ENCODE measurements around the gene KCNMA1. TPM values are rescaled to one million over a fixed set of nuclear protein-coding genes. Genes with fewer than 3 reads are reported as not detected.

The KCNMA1 gene
- total RNA-seq, 3 donors from 2014 or later, result 45.4 to 312 (median 62.4) TPM

DNA sequence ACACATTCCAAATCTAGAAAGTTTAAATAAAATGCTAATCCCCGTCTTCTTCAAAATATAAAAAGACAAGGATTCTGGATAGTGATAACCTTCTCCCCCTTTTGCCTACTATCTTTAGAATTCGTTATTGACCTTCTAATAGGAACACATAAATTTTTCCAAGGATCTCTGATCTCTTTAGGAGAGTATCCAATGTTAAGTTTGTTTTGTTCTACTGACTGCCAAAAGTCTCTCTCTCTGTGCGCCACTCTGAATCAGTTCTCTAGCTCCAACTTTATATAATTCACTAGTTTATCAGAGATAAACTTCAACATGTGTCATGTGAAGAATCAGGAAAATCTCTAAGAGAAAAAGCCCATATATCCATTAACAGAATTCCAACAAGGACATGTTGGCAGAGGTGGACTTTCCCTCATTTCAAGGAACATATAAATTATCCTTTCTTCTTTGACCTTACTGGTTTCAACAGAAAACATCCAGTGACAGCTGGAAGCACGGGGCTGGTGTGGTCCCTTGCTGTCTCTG lies 615.6 kb downstream of the KCNMA1 start:
- intact Hi-C loops (cut with DNase I, micrococcal nuclease), result no loop called here
- ATAC-seq, result no peak
- H3K4me3 ChIP-seq, result no peak overlapping the region
- H3K36me3 ChIP-seq (ENCODE audit: low read depth), result no peaks in the 10 kb centered on the region
- no peaks in the 10 kb centered on the region for H3K4me1 ChIP-seq (ENCODE audit: low read depth)
- TF ChIP-seq, protein P1, sequence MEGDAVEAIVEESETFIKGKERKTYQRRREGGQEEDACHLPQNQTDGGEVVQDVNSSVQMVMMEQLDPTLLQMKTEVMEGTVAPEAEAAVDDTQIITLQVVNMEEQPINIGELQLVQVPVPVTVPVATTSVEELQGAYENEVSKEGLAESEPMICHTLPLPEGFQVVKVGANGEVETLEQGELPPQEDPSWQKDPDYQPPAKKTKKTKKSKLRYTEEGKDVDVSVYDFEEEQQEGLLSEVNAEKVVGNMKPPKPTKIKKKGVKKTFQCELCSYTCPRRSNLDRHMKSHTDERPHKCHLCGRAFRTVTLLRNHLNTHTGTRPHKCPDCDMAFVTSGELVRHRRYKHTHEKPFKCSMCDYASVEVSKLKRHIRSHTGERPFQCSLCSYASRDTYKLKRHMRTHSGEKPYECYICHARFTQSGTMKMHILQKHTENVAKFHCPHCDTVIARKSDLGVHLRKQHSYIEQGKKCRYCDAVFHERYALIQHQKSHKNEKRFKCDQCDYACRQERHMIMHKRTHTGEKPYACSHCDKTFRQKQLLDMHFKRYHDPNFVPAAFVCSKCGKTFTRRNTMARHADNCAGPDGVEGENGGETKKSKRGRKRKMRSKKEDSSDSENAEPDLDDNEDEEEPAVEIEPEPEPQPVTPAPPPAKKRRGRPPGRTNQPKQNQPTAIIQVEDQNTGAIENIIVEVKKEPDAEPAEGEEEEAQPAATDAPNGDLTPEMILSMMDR (IDR thresholded peaks at IDR 0.05), result no peak
- no peak for DNase-seq
- H3K9me3 ChIP-seq, result no peaks in the 10 kb centered on the region

DNA sequence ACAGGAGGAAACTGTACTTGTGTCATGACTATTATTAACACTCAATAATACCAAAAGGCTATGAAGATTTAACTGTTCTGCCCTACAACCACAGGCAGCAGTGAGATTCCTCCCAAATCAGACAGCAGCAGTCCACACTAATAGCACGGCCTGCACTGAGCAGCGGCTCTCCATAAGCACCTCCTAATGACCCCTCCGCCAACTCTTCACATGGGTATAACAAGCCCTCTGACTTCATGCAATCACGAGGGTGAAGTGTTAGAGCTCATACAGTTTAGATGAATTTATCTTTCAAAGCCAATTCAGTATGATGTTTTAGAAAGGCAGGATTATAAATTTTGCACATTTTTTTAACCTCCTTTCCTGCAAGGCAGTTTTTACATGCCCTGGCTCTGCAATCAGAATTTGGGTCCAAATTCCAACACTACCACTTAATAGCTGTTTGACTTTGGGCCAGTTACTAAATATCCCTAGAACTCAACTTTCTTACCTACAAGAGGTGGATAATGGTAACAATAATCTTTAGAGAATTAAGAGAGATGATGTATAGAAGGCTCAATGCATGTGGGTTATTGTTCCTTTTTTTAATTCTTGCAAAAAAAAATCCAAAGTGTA lies 617.1 kb downstream of the KCNMA1 start:
- ATAC-seq (no peak), DNase-seq (no peak)
- H3K36me3 ChIP-seq (ENCODE audit: low read depth), result no peaks in the 10 kb centered on the region
- no peak overlapping the region for H3K4me3 ChIP-seq
- no peaks in the 10 kb centered on the region for H3K4me1 ChIP-seq (ENCODE audit: low read depth)
- H3K9me3 ChIP-seq, result no peaks in the 10 kb centered on the region
- intact Hi-C loops (cut with DNase I, micrococcal nuclease), result no loop called here
- TF ChIP-seq, protein P1 (IDR thresholded peaks at IDR 0.05), result no peak

DNA sequence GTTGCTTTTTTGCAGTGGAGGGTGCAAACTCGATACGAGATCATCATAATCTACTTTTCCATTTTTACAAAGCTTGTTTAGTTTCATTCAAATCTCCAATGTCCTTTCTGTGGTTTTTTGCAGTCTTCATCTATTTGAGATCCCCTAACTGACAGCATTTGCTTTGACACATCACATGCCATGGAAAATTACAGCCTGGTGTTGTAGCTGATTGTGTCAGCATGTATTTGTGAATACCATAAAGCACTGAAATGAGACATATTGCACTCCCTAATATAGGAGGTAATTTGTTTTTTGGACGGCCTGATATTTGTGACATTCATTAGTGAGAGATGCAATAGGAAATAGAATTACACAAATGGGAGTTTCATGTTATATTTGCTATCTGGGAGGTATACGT lies 620.8 kb downstream of the KCNMA1 start:
- ATAC-seq (no peak), DNase-seq (no peak)
- H3K4me1 ChIP-seq (ENCODE audit: low read depth), result no peaks in the 10 kb centered on the region
- H3K36me3 ChIP-seq (ENCODE audit: low read depth), result no peaks in the 10 kb centered on the region
- H3K4me3 ChIP-seq, result no peak overlapping the region
- no peaks in the 10 kb centered on the region for H3K9me3 ChIP-seq
- intact Hi-C loops (cut with DNase I, micrococcal nuclease), result no loop called here
- TF ChIP-seq, protein P1 (IDR thresholded peaks at IDR 0.05), result no peak

DNA sequence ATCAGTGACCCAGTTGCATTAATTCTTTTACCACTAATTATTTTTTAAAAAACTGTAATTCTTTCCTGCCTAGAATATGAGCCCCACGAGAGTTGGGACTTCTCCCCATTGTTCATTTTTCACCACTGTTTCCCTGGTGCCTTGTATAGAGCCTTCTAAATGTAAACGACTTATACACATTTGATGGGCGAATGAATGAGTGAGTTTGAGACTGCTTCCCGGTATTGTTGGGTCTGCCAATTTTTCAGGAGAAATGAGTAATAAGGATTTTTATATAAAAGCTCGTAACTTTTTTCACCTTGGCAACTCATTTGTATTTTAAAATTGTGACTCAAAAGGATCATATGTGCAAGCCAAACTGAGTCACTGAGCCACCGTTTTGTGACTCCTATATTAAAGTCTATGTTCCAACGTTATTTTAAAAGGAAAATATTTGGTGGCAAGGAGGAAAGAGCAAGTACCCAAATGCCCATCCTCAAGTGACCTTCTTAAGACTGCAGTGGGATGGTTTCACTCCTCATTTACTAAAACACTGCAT lies 621.3 kb downstream of the KCNMA1 start:
- ATAC-seq, result no peak
- intact Hi-C loops (cut with DNase I, micrococcal nuclease), result no loop called here
- no peak overlapping the region for H3K4me3 ChIP-seq
- DNase-seq, result no peak
- H3K36me3 ChIP-seq (ENCODE audit: low read depth), result no peaks in the 10 kb centered on the region
- TF ChIP-seq, protein P1 (IDR thresholded peaks at IDR 0.05), result no peak
- no peaks in the 10 kb centered on the region for H3K4me1 ChIP-seq (ENCODE audit: low read depth)
- H3K9me3 ChIP-seq, result no peaks in the 10 kb centered on the region

DNA sequence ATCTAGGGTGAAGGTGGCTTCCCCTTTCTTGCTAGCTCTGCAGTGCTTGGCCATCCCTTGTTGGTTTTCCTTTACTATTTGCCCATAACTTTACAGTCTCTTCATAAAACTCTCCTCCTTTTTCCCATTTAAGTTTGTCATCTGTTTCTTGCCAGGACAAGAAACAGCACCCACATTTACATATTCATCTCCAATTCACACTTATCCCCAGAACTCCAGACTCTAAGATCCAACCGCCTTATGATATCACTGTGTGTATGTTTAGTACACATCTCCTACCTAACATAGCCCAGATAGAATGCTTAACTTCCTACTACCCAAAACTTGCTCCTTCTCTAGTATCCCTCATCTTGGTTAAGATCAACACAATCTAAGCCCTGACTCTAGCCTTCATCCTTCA lies 622.2 kb downstream of the KCNMA1 start:
- no peaks in the 10 kb centered on the region for H3K4me1 ChIP-seq (ENCODE audit: low read depth)
- no peak for ATAC-seq
- no peaks in the 10 kb centered on the region for H3K36me3 ChIP-seq (ENCODE audit: low read depth)
- TF ChIP-seq, protein P1 (IDR thresholded peaks at IDR 0.05), result no peak
- DNase-seq, result no peak
- intact Hi-C loops (cut with DNase I, micrococcal nuclease), result no loop called here
- H3K9me3 ChIP-seq, result no peaks in the 10 kb centered on the region
- no peak overlapping the region for H3K4me3 ChIP-seq
